Upper lobe of right lung (tissue), 1 donor: Measurements from ENCODE around the gene CAMSAP1. TPM values are rescaled to one million over a fixed set of nuclear protein-coding genes. Genes with fewer than 3 reads are reported as not detected.
"Not testable (repeated sequence)": the region's sequence is repeated elsewhere in the genome, so short reads cannot be mapped to it uniquely, and the experiment has no call there.

ENCODE experiments used
- ATAC-seq: fragments of 200-7000 bp; cut with Tn5 transposase; one replicate; pipeline ENCODE4 v1.9.1; 2020; ENCODE audit warnings: mild to moderate bottlenecking, moderate library complexity
- DNase-seq: peaks from one replicate; pipeline ENCODE4 v3.0.0-alpha.2; 2020
- H3K27ac ChIP-seq: fragments of 200-600 bp; one replicate; pipeline ENCODE4 v1.8.0; 2022
- H3K27me3 ChIP-seq: fragments of 200-600 bp; one replicate; pipeline ENCODE4 v1.8.0; 2022; ENCODE audit warnings: mild to moderate bottlenecking
- H3K36me3 ChIP-seq: fragments of 200-600 bp; one replicate; pipeline ENCODE4 v1.8.0; 2022
- H3K4me1 ChIP-seq: fragments of 200-600 bp; one replicate; pipeline ENCODE4 v1.8.0; 2022
- H3K4me3 ChIP-seq: fragments of 200-600 bp; one replicate; pipeline ENCODE4 v1.8.0; 2022; ENCODE audit warnings: mild to moderate bottlenecking
- H3K9me3 ChIP-seq: fragments of 200-600 bp; one replicate; pipeline ENCODE4 v1.8.0; 2022
- CTCF ChIP-seq: fragments of 200-600 bp; IDR thresholded peaks from one replicate; pipeline ENCODE4 v1.8.0; 2022; ENCODE audit warnings: antibody characterized with exemption
- intact Hi-C: fragments of 100-400 bp; cut with DNase I; formaldehyde crosslinking; loops from one replicate; pipeline ENCODE4 v1.11.0; 2022
- total RNA-seq: library from RNA; stranded (reverse); fragmentation: NEBNext Ultra II Directional; extraction: Animal tissue kit (Norgen Biotek cat#: 25700); gene quantifications from one replicate; pipeline ENCODE4 v1.2.1, GENCODE V29; 2021
- donor health status: DM: no; HTN: yes; CAD: no; lungs with severe emphysema.

CAMSAP1 gene
- total RNA-seq, 1 donor from 2014 or later, result 26.5 TPM

- Histone ChIP-seq H3K27ac (no peak overlapping the region), H3K4me3 (no peak overlapping the region), H3K9me3 (no peaks in the 10 kb centered on the region), H3K36me3 (no peaks in the 10 kb centered on the region), H3K4me1 (peaks cover 12% of the 10 kb centered on the region), H3K27me3 (no peaks in the 10 kb centered on the region)
- DNase-seq (no peak), ATAC-seq (no peak)
- TF ChIP-seq CTCF, result no peak
- intact Hi-C loops, result no loop called here
These were observed 12.0 kb downstream of the CAMSAP1 start for GRCh38 chr9:135895202-135895848.

- no peak for DNase-seq
- Histone ChIP-seq H3K4me3 (no peak overlapping the region), H3K27me3 (no peaks in the 10 kb centered on the region), H3K4me1 (peaks cover 20% of the 10 kb centered on the region), H3K36me3 (no peaks in the 10 kb centered on the region), H3K27ac (no peak overlapping the region), H3K9me3 (no peaks in the 10 kb centered on the region)
- ATAC-seq, result no peak
- intact Hi-C loops, result no loop called here
- TF ChIP-seq CTCF, result no peak
These were observed 14.2 kb downstream of the CAMSAP1 start for GRCh38 chr9:135893104-135893503.

- H3K9me3 ChIP-seq, H3K4me3 ChIP-seq, H3K27me3 ChIP-seq, intact Hi-C loops, ATAC-seq, H3K27ac ChIP-seq, DNase-seq, H3K36me3 ChIP-seq: not testable (repeated sequence)
- H3K4me1 ChIP-seq, result peaks cover 28% of the 10 kb centered on the region
These were observed 15.0 kb downstream of the CAMSAP1 start for GRCh38 chr9:135892327-135892726.

GRCh38 chr9:135891027-135891631 is 16.2 kb downstream of the CAMSAP1 start:
- Histone ChIP-seq H3K27me3 (no peaks in the 10 kb centered on the region), H3K4me1 (peaks cover 28% of the 10 kb centered on the region), H3K27ac (no peak overlapping the region), H3K4me3 (no peak overlapping the region), H3K36me3 (no peaks in the 10 kb centered on the region), H3K9me3 (no peaks in the 10 kb centered on the region)
- DNase-seq, result no peak
- intact Hi-C loops, result no loop called here
- TF ChIP-seq CTCF, result no peak
- ATAC-seq, result no peak

- H3K4me3 ChIP-seq, result no peak overlapping the region
- ATAC-seq, result no peak
- H3K27ac ChIP-seq, result no peak overlapping the region
- peaks cover 31% of the 10 kb centered on the region for H3K4me1 ChIP-seq
- H3K36me3 ChIP-seq, result no peaks in the 10 kb centered on the region
- H3K27me3 ChIP-seq, result no peaks in the 10 kb centered on the region
- intact Hi-C loops, result no loop called here
- no peak for TF ChIP-seq CTCF
- peak; percentile 51 for DNase-seq
- H3K9me3 ChIP-seq, result no peaks in the 10 kb centered on the region
These were observed 16.9 kb downstream of the CAMSAP1 start for GRCh38 chr9:135890190-135891026.
